Trophoblast cell (in vitro differentiated cells and primary cell): ENCODE measurements around the gene RASA3.
A peak's percentile ranks its signal among the peaks of the same experiment; 100 is the strongest.

Experiments
- DNase-seq, 2 donors: peaks; one replicate each; pipeline ENCODE4 v3.0.0-alpha.2; 2016
- H2AFZ ChIP-seq: 2 replicates; pipeline ENCODE4 v1.6.1; 2013; ENCODE audit warnings: low read length, moderate library complexity, mild to moderate bottlenecking; ENCODE audit not compliant: insufficient read depth, poor library complexity
- H2AK5ac ChIP-seq: 2 replicates; pipeline ENCODE4 v1.6.1; 2013; ENCODE audit warnings: mild to moderate bottlenecking, low read length
- H2BK120ac ChIP-seq: 2 replicates; pipeline ENCODE4 v1.6.1; 2013; ENCODE audit warnings: low read length, mild to moderate bottlenecking, moderate library complexity; ENCODE audit not compliant: insufficient read depth, poor library complexity
- H2BK12ac ChIP-seq: 2 replicates; pipeline ENCODE4 v1.6.1; 2013; ENCODE audit warnings: mild to moderate bottlenecking, low read length, moderate library complexity
- H2BK5ac ChIP-seq: 2 replicates; pipeline ENCODE4 v1.6.1; 2013; ENCODE audit warnings: low read length, low read depth, moderate library complexity, mild to moderate bottlenecking; ENCODE audit not compliant: poor library complexity
- H3K14ac ChIP-seq: 2 replicates; pipeline ENCODE4 v1.6.1; 2013; ENCODE audit warnings: mild to moderate bottlenecking, low read length
- H3K18ac ChIP-seq: 2 replicates; pipeline ENCODE4 v1.6.1; 2013; ENCODE audit warnings: mild to moderate bottlenecking, low read length
- H3K23ac ChIP-seq: 2 replicates; pipeline ENCODE4 v1.6.1; 2013; ENCODE audit warnings: low read length
- H3K27ac ChIP-seq: 2 replicates; pipeline ENCODE4 v1.5.1; 2013; ENCODE audit warnings: low read depth, mild to moderate bottlenecking, inconsistent platforms, low read length, moderate library complexity
- H3K27me3 ChIP-seq: 2 replicates; pipeline ENCODE4 v1.6.1; 2013; ENCODE audit warnings: inconsistent platforms, mild to moderate bottlenecking, low read length, moderate library complexity; ENCODE audit not compliant: insufficient read depth
- H3K36me3 ChIP-seq, 2 experiments: 1 replicate in 1 of 2; 2 replicates in 1 of 2; pipeline ENCODE4 v1.6.1; 2013; ENCODE audit warnings: low read length in 2 of 2, mild to moderate bottlenecking in 2 of 2, moderate library complexity in 1 of 2; ENCODE audit not compliant: insufficient read depth in 2 of 2, control insufficient read depth in 1 of 2
- H3K4ac ChIP-seq: 2 replicates; pipeline ENCODE4 v1.6.1; 2013; ENCODE audit warnings: low read depth, mild to moderate bottlenecking, low read length, moderate library complexity
- H3K4me1 ChIP-seq, 2 experiments: 1 replicate in 1 of 2; 2 replicates in 1 of 2; pipeline ENCODE4 v1.6.1; 2013; ENCODE audit warnings: low read length in 2 of 2, mild to moderate bottlenecking in 2 of 2, moderate library complexity in 1 of 2; ENCODE audit not compliant: insufficient read depth in 2 of 2, control insufficient read depth in 1 of 2
- H3K4me2 ChIP-seq: 2 replicates; pipeline ENCODE4 v1.6.1; 2013; ENCODE audit warnings: inconsistent platforms, mild to moderate bottlenecking, low read length, moderate library complexity
- H3K4me3 ChIP-seq: 2 replicates; pipeline ENCODE4 v1.5.1; 2013; ENCODE audit warnings: mild to moderate bottlenecking, low read depth, low read length, inconsistent platforms
- H3K79me1 ChIP-seq: one replicate; pipeline ENCODE4 v1.6.1; 2013; ENCODE audit warnings: low read length
- H3K79me2 ChIP-seq: 2 replicates; pipeline ENCODE4 v1.6.1; 2013; ENCODE audit warnings: low read length, mild to moderate bottlenecking; ENCODE audit not compliant: control insufficient read depth, insufficient read depth, poor library complexity
- H3K9ac ChIP-seq: 2 replicates; pipeline ENCODE4 v1.6.1; 2013; ENCODE audit warnings: mild to moderate bottlenecking, low read length
- H3K9me3 ChIP-seq: 2 replicates; pipeline ENCODE4 v1.6.1; 2013; ENCODE audit warnings: low read depth, mild to moderate bottlenecking, control low read depth, inconsistent platforms, low read length; ENCODE audit not compliant: insufficient read depth
- H4K12ac ChIP-seq: 2 replicates; pipeline ENCODE4 v1.6.1; 2013; ENCODE audit warnings: low read depth, mild to moderate bottlenecking, low read length, moderate library complexity
- H4K8ac ChIP-seq: 2 replicates; pipeline ENCODE4 v1.6.1; 2013; ENCODE audit warnings: low read depth, mild to moderate bottlenecking, low read length, moderate library complexity
- H4K91ac ChIP-seq: one replicate; pipeline ENCODE4 v1.6.1; 2013; ENCODE audit warnings: low read depth, mild to moderate bottlenecking, low read length, moderate library complexity
- WGBS: extraction: QIAGEN DNeasy Blood & Tissue Kit; methylation state at CpG from one replicate; pipeline ENCODE4 v1.1.7; 2013; ENCODE audit warnings: missing lambda C conversion rate; ENCODE audit not compliant: insufficient read length, insufficient coverage; ENCODE audit errors: extremely low coverage; 5-methylcytosine and 5-hydroxymethylcytosine counted together

The RASA3 gene

GRCh38 chr13:114123448-114123847, 9.0 kb downstream of the RASA3 start:
- H4K8ac ChIP-seq = no peak overlapping the region
- no peak overlapping the region for H3K4ac ChIP-seq
- no peak overlapping the region for H3K27ac ChIP-seq
- no peak overlapping the region for H2AK5ac ChIP-seq
- H2BK120ac ChIP-seq = no peak overlapping the region
- no CpG with 5 or more reads among the region's 17 CpGs for WGBS
- H3K18ac ChIP-seq = no peak overlapping the region
- no peak overlapping the region for H3K9ac ChIP-seq
- H2BK5ac ChIP-seq = no peak overlapping the region
- no peak overlapping the region for H3K4me3 ChIP-seq
- H3K79me1 ChIP-seq = peaks cover 10% of the 10 kb centered on the region
- H2AFZ ChIP-seq = no peak overlapping the region
- H2BK12ac ChIP-seq = no peak overlapping the region
- peaks cover 2% of the 10 kb centered on the region for H3K79me2 ChIP-seq
- no peak overlapping the region for H3K4me2 ChIP-seq
- H3K14ac ChIP-seq = no peak overlapping the region
- no peak for DNase-seq
- H3K23ac ChIP-seq = no peak overlapping the region
- no peak overlapping the region for H4K91ac ChIP-seq
- no peaks in the 10 kb centered on the region for H3K27me3 ChIP-seq
- H4K12ac ChIP-seq = no peak overlapping the region
- peaks cover 3% of the 10 kb centered on the region in 2 experiments for H3K36me3 ChIP-seq
- no peaks in the 10 kb centered on the region for H3K9me3 ChIP-seq
- H3K4me1 ChIP-seq = peaks cover 18 to 32% of the 10 kb centered on the region in 2 experiments

GRCh38 chr13:114122591-114123211, 9.7 kb downstream of the RASA3 start:
- Histone ChIP-seq H3K23ac (no peak overlapping the region), H3K27ac (no peak overlapping the region), H4K8ac (no peak overlapping the region), H3K4me3 (no peak overlapping the region), H2AK5ac (no peak overlapping the region), H3K79me2 (peaks cover 2% of the 10 kb centered on the region), H2AFZ (no peak overlapping the region), H3K27me3 (no peaks in the 10 kb centered on the region), H2BK12ac (no peak overlapping the region), H4K12ac (no peak overlapping the region), H3K4me2 (no peak overlapping the region), H3K14ac (no peak overlapping the region), H2BK120ac (no peak overlapping the region), H3K79me1 (peaks cover 10% of the 10 kb centered on the region), H3K9ac (no peak overlapping the region), H3K4me1 (peaks cover 15 to 33% of the 10 kb centered on the region in 2 experiments), H3K18ac (no peak overlapping the region), H3K9me3 (no peaks in the 10 kb centered on the region), H2BK5ac (no peak overlapping the region), H4K91ac (no peak overlapping the region), H3K4ac (peak overlapping the region; percentile 8), H3K36me3 (peaks cover under 1 to 3% of the 10 kb centered on the region in 2 experiments)
- WGBS = no CpG with 5 or more reads among the region's 26 CpGs
- no peak for DNase-seq

DNA sequence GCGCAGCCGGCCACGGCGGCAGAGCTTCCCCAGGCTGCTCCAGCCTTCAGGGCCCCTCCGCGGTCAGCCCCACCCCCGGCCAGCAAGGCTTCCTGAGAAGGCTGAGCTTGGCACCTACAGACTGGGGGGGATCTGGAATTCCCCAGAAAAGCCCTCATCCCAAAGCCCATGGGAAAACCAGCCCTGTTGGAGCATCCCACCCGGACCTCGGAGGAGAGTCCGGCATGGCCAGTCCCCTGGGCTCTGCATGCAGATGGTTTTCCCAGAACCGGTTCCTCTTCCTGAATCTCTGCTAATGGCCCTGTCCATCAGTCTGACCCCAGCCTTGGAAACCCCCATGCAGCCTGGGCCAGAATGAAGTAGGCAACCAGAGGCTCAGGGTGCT, 10.3 kb downstream of the RASA3 start:
- no peak overlapping the region for H2AFZ ChIP-seq
- H3K79me1 ChIP-seq = peaks cover 10% of the 10 kb centered on the region
- no peak overlapping the region for H3K4ac ChIP-seq
- no peaks in the 10 kb centered on the region for H3K9me3 ChIP-seq
- no peak overlapping the region for H3K9ac ChIP-seq
- no CpG with 5 or more reads among the region's 11 CpGs for WGBS
- H2AK5ac ChIP-seq = no peak overlapping the region
- peaks cover 15 to 28% of the 10 kb centered on the region in 2 experiments for H3K4me1 ChIP-seq
- no peak overlapping the region for H3K18ac ChIP-seq
- no peak overlapping the region for H3K14ac ChIP-seq
- peaks cover 3 to 5% of the 10 kb centered on the region in 2 experiments for H3K36me3 ChIP-seq
- H4K91ac ChIP-seq = no peak overlapping the region
- no peak overlapping the region for H2BK12ac ChIP-seq
- no peak overlapping the region for H3K23ac ChIP-seq
- H3K27me3 ChIP-seq = no peaks in the 10 kb centered on the region
- H2BK120ac ChIP-seq = no peak overlapping the region
- no peak overlapping the region for H3K4me3 ChIP-seq
- peaks cover 2% of the 10 kb centered on the region for H3K79me2 ChIP-seq
- H2BK5ac ChIP-seq = no peak overlapping the region
- no peak overlapping the region for H4K8ac ChIP-seq
- no peak overlapping the region for H3K4me2 ChIP-seq
- no peak overlapping the region for H3K27ac ChIP-seq
- DNase-seq = no peak
- no peak overlapping the region for H4K12ac ChIP-seq

DNA sequence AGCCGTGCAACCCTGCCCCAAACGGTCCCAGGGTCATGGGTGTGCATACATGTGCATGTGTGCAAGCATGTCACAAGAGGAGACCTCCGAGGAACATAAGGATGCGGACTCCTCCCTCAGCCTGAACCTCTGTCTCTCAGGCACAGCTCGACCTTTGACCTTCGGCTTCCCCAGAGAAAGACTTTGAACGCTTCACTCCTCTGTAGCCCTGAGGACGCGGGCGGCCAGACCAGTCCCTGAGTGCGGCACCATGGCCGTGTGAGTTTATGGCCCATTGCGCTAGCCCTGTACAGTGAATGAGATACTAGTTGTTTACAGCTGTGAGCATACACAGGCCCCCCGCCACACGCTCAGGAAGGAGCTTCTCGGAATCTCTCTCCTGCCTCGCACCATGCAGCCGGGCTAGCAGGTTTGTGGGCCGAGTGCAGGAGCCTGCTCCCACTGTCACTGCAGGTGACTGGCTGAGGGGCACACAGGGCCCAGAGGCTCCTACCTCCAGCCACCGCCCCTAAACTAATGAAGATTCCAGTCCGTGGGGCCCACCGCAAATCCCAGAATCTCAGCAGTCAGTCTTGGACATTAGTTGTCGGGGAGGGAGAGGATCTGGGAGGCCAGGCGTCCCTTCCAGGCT, 10.8 kb downstream of the RASA3 start:
- Histone ChIP-seq H3K27me3 (no peaks in the 10 kb centered on the region), H2BK5ac (no peak overlapping the region), H3K9ac (no peak overlapping the region), H4K91ac (no peak overlapping the region), H3K23ac (no peak overlapping the region), H3K4me1 (peaks cover 15 to 28% of the 10 kb centered on the region in 2 experiments), H3K27ac (peak overlapping the region; percentile 54), H3K4ac (no peak overlapping the region), H3K4me3 (no peak overlapping the region), H2AK5ac (no peak overlapping the region), H3K18ac (peak overlapping the region; percentile 3), H3K4me2 (no peak overlapping the region), H3K14ac (no peak overlapping the region), H2AFZ (no peak overlapping the region), H2BK12ac (no peak overlapping the region), H3K9me3 (peaks cover 3% of the 10 kb centered on the region), H3K79me1 (peaks cover 10% of the 10 kb centered on the region), H4K8ac (no peak overlapping the region), H3K79me2 (peaks cover 2% of the 10 kb centered on the region), H3K36me3 (peaks cover 3 to 5% of the 10 kb centered on the region in 2 experiments), H2BK120ac (no peak overlapping the region), H4K12ac (no peak overlapping the region)
- no peak for DNase-seq
- no CpG with 5 or more reads among the region's 24 CpGs for WGBS
